ENCODE data around the gene IFT81.
A peak's percentile ranks its signal among the peaks of the same experiment; 100 is the strongest.

The IFT81 gene

GRCh38 chr12:110117956-110118685, 6.0 kb upstream of the IFT81 start:
- H3K4me1 Mint-ChIP-seq: peaks cover 51% of the 10 kb centered on the region
- no peak for TF ChIP-seq CTCF (IDR thresholded peaks at IDR 0.05; ENCODE audit: unreplicated experiment in 3 of 3)
- H3K27me3 Mint-ChIP-seq (ENCODE audit: low read depth): peaks cover 10% of the 10 kb centered on the region
- H3K9me3 Mint-ChIP-seq: peaks cover 2% of the 10 kb centered on the region
- no peaks in the 10 kb centered on the region for H3K36me3 Mint-ChIP-seq (ENCODE audit: low read depth)
- H3K4me3 Mint-ChIP-seq: peak overlapping the region in 1 of 3 experiments; percentile 43
- H3K27ac Mint-ChIP-seq: peak overlapping the region in 2 of 3 experiments; percentile 93 to 96

GRCh38 chr12:110122929-110123328, 1.2 kb upstream of the IFT81 start:
- Mint-ChIP-seq H3K4me1 (peaks cover 53% of the 10 kb centered on the region), H3K27me3 (ENCODE audit: low read depth) (peaks cover 7% of the 10 kb centered on the region), H3K4me3 (peak overlapping the region in 2 of 3 experiments; percentile 13), H3K9me3 (no peaks in the 10 kb centered on the region), H3K36me3 (ENCODE audit: low read depth) (no peaks in the 10 kb centered on the region), H3K27ac (peak overlapping the region in 2 of 3 experiments; percentile 54 to 76)
- TF ChIP-seq CTCF (IDR thresholded peaks at IDR 0.05; ENCODE audit: unreplicated experiment in 3 of 3): no peak

GRCh38 chr12:110123919-110124268, 263 bp upstream of the IFT81 start:
- no peak for TF ChIP-seq CTCF (IDR thresholded peaks at IDR 0.05; ENCODE audit: unreplicated experiment in 3 of 3)
- Mint-ChIP-seq H3K4me3 (peak overlapping the region; percentile 74 to 98 (median 82)), H3K4me1 (peaks cover 47% of the 10 kb centered on the region), H3K27me3 (ENCODE audit: low read depth) (peaks cover 7% of the 10 kb centered on the region), H3K27ac (peak overlapping the region in 2 of 3 experiments; percentile 76 to 96), H3K36me3 (ENCODE audit: low read depth) (peaks cover 9% of the 10 kb centered on the region), H3K9me3 (no peaks in the 10 kb centered on the region)

- H3K9me3 Mint-ChIP-seq: no peaks in the 10 kb centered on the region
- H3K27ac Mint-ChIP-seq: peak overlapping the region; percentile 25 to 61 (median 38)
- peak overlapping the region; percentile 75 to 95 (median 78) for H3K4me3 Mint-ChIP-seq
- H3K36me3 Mint-ChIP-seq (ENCODE audit: low read depth): peaks cover 20% of the 10 kb centered on the region
- peaks cover 29% of the 10 kb centered on the region for H3K4me1 Mint-ChIP-seq
- TF ChIP-seq CTCF (IDR thresholded peaks at IDR 0.05; ENCODE audit: unreplicated experiment in 3 of 3): no peak
- peaks cover 4% of the 10 kb centered on the region for H3K27me3 Mint-ChIP-seq (ENCODE audit: low read depth)
These were observed 2.4 kb downstream of the IFT81 start for GRCh38 chr12:110126557-110126956.

- no peaks in the 10 kb centered on the region for H3K9me3 Mint-ChIP-seq
- peaks cover 55% of the 10 kb centered on the region for H3K36me3 Mint-ChIP-seq (ENCODE audit: low read depth)
- H3K27me3 Mint-ChIP-seq (ENCODE audit: low read depth): no peaks in the 10 kb centered on the region
- no peak overlapping the region for H3K4me3 Mint-ChIP-seq
- H3K27ac Mint-ChIP-seq: peak overlapping the region in 1 of 3 experiments; percentile 35
- peaks cover 9% of the 10 kb centered on the region for H3K4me1 Mint-ChIP-seq
- no peak for TF ChIP-seq CTCF (IDR thresholded peaks at IDR 0.05; ENCODE audit: unreplicated experiment in 3 of 3)
These were observed 10.7 kb downstream of the IFT81 start for GRCh38 chr12:110134691-110135411.
